NCI-H2107 treated with DMSO at 0.1 percent for 48 hours (cell line): Measurements from ENCODE around the gene CCNB2.
A peak's percentile ranks its signal among the peaks of the same experiment; 100 is the strongest.
"Not testable (repeated sequence)": the region's sequence is repeated elsewhere in the genome, so short reads cannot be mapped to it uniquely, and the experiment has no call there.

Experiments
- DNase-seq: peaks from one replicate; lab custom pipeline; 2025; ENCODE audit not compliant: unreplicated experiment; lab: John Stamatoyannopoulos, UW

Gene CCNB2

DNA sequence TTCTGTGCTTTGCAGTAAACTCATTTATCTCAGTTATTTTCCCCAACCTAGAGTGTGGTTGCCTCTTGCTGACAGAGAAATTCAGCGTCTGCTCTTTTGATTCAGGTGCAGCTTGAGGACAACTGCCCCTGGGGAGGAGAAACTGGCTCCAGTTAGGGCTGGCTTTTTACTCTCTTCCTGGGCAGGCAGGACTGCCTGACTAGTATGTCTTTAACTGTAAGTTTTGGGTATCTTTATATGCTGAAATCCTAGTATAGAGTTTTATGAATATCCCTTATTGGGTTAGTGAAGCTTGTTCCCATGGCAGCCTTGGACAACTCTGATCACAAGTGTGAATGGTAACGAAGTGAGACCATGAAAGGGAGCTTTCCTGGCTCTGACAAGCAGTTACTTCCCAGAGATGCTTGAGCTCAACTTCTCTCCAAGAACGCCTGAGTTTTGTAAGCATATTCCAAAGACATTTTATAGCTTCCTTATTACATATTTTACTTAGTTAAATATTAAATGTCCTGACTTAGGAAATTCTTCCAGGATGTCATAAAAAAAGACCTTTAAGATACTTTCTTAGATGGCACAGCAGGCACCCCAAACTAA lies 27.1 kb downstream of the CCNB2 start:
- DNase-seq, result no peak

DNA sequence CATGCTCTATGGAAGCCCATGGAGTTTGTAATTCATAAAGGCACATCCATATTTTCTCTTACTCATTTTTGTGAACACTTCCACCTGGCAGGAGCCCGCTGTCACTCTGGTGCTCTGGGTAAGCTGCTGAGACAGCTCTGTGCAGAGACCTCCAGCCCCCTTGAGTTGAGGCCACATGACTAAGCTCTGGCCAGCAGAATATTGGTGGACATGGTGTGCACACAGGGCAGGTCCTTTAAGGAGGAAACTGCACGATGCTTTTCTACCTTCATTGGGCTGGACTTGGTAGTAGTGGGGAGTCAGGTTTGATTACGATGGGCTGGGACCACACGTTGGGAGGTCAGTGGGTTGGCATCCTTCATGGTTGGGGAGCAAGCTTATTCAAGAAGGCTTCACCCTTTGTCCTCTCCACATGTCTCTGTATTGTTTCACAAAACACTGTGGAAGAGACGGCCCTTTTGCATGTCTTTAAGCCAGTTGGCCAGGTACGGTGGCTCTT lies 29.0 kb downstream of the CCNB2 start:
- no peak for DNase-seq

DNA sequence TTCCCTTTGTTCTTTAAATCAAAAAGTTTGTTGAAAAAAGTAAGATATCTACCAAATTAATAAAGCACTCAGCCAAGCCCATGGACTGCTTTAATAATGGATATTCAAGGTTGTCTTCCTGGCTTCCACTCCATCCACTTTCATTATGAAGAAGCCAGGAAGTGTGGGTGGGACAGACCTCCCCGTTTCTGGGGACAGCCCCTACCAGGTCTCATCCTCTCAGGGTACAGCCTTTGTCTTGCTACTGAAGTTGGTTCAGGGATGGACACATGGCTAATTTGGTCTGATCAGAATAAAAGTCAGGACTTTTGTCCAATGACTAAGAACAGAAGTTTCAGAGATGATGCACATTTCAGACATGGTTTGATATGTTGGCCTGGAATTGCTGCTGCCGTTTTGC lies 32.6 kb downstream of the CCNB2 start:
- no peak for DNase-seq

- no peak for DNase-seq
Observed at GRCh38 chr15:59138243-59138642, 33.3 kb downstream of the CCNB2 start.

DNA sequence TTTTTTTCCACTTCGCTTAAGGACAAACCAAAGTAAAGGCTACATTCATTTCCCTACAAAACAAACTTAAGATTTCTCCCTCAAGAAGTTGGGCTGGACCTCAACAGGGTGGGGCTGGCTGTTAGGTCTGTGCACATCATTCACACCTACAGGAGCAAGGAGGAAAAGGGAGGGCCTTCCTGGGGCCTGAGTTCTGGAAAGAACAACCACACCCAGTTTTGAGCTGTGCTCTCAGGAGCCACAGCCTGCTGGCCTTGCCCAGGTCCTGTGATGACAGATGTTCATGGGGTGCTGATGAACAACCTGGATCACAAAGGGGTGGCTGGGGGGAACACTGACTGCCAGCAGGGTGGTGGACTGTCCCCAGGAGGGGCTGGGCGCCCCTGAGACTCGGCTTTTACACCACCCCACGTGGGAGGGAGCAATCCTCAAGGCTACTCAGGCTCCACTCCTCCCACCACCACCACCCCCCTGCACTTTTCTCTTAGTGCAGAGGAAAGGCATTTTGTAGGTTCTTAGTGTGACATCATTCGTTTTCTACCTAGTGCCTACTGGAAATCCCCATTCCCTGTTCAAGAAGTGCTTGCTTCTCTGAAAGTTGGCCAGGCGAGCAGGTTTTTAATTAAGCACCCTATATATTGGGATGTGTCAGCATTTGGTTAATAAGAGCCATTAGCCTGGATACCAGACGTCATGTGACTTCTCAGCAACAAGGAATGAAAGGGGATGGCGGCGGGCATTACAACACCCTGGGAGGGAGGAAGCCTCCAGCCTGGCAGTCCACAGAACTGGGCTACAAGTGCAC lies 35.7 kb downstream of the CCNB2 start:
- DNase-seq, result no peak

GRCh38 chr15:59143281-59143680 lies 38.3 kb downstream of the CCNB2 start:
- DNase-seq, result no peak

GRCh38 chr15:59144594-59144993 lies 39.6 kb downstream of the CCNB2 start:
- DNase-seq, result not testable (repeated sequence)

DNA sequence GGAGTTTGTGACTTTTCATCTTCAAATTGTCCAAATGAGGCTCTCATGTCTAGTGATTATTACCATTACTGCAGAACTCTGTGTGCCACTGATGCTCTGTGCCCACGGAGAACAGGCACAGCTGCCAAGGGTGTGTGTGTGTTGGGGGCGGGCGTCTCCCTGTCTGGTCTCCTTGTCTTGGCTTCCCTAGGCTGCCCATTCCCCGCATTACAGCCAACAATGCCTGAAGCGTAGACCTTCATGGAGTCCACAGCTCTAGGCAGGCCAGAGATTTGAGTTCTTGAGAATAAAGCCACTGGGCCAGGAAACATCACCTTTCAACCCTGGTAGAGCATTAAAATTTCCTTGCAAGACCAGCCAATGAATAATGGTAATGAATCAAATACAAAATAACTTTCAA lies 42.7 kb downstream of the CCNB2 start:
- no peak for DNase-seq

- no peak for DNase-seq
Observed at GRCh38 chr15:59148153-59148833, 43.3 kb downstream of the CCNB2 start.

GRCh38 chr15:59150185-59150584 lies 45.2 kb downstream of the CCNB2 start:
- no peak for DNase-seq

DNA sequence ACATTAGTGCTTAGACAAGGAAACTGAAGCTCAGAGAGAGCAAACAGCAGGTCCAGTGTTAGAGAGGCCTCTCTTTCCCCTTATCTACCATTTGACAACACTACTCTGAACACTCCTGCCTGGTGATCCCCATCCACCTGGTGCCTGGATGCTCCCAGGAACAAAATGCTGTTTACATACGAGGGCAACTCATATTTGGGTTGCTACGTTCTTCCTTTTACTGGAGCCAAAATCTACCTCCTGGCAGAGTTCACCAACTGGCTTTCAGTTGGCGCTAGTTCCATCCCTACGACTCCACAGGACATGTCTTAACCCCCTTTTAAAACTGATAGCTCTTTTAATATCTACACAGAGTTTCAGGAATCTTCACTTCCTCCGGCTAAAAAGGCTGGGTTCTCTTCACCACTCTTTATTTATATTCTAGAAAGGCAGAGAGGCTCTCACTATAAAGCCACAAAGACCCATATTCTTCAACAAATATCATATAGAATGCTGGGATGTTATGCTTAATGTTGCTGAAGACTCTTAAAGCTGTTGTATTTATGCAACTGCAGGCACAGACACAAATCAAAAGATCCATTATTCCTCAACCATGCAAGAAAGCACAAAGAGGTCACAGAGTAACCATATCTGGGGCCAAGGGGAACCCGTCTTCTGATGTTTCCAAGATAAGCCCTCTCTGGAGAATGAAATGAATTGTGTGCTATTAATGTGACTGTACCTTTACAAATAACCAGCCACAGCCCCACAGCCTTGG lies 47.9 kb downstream of the CCNB2 start:
- DNase-seq, result no peak

GRCh38 chr15:59153466-59153865 lies 48.5 kb downstream of the CCNB2 start:
- DNase-seq, result no peak

- DNase-seq, result no peak
Observed at GRCh38 chr15:59154243-59154642, 49.3 kb downstream of the CCNB2 start.

- no peak for DNase-seq
Observed at GRCh38 chr15:59155431-59155830, 50.5 kb downstream of the CCNB2 start.

- no peak for DNase-seq
Observed at GRCh38 chr15:59157396-59157795, 52.5 kb downstream of the CCNB2 start.

DNA sequence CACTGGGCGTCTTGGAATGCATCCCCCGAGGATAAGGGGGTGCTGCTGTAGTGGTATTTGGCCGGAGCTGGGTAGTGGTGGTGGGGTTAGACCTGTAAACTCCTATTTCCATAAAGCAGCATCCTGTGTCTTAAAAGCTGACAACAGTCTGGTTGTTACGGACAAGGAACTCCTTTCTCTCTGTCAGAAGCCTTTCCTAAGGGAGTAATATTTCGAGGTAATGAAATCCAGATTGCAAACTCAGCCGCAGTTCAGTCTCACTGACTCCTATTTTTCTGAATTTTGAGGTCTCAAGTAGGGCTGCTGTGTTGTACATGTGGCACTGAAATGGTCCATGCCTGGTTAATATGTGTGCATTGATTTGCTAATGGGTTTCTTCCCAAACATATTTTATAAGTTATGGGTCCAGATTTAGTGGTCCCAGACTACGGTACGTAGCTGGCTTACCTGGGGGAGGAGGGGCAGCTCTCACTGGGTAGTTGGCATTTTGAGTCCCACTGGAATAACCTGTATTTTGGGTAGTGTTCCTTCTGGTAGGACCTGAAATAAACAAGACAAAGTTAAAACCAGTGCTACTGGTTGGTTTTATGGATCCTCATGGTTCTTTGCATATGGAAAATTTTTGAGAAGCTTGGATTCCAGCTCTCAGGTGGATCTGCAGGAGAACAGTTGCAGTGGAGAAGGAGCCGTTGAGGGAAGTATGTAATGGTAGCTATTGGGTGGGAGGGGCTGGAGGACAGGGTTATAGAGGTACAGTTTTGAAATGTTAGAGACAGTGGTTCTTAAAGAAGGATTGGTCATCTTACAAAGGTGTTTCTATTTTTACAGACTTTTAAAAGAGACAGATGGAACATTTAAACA lies 53.1 kb downstream of the CCNB2 start:
- peak; percentile 46 for DNase-seq

GRCh38 chr15:59158701-59159034 lies 53.7 kb downstream of the CCNB2 start:
- peak; percentile 46 for DNase-seq

- no peak for DNase-seq
Observed at GRCh38 chr15:59159210-59159609, 54.3 kb downstream of the CCNB2 start.

- DNase-seq, result peak; percentile 30
Observed at GRCh38 chr15:59160880-59161593, 56.1 kb downstream of the CCNB2 start.

DNA sequence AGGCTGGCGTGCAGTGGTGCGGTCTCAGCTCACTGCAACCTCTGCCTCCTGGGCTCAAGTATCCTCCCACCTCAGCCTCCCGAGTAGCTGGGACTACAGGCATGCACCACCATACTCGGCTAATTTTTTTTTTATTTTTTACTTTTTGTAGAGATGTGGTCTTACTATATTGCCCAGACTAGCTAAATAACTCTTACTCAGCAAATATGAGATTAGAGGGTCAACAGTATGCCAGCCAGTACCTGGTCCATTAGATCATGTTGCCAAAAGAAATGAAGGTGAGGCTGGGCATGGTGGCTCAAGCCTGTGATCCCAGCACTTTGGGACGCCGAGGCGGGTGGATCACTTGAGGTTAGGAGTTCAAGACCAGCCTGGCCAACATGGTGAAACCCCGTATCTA lies 57.1 kb downstream of the CCNB2 start:
- DNase-seq, result not testable (repeated sequence)
